ENCODE results near the gene VDR. TPM values are rescaled to one million over a fixed set of nuclear protein-coding genes. Genes with fewer than 3 reads are reported as not detected.

Gene VDR
- total RNA-seq, 2 donors from 2014 or later, result 124 to 140 TPM

- Histone ChIP-seq H3K27me3 (no peaks in the 10 kb centered on the region), H3K9ac (ENCODE audit: low read depth in 2 of 2, low read length in 2 of 2) (no peak overlapping the region), H3K9me3 (no peaks in the 10 kb centered on the region), H3K4me1 (no peaks in the 10 kb centered on the region), H3K4me3 (no peak overlapping the region), H3K36me3 (no peaks in the 10 kb centered on the region), H3K27ac (no peak overlapping the region)
- intact Hi-C loops (cut with DNase I), result loop anchor here (5.0 kb wide), 1 partner anchor 185 kb away; no protein-coding TSS in a partner anchor
- DNase-seq, result no peak
- no peak for TF ChIP-seq CTCF (IDR thresholded peaks at IDR 0.05)
Observed at GRCh38 chr12:47841910-47842309, 62.9 kb downstream of the VDR start.

- intact Hi-C loops (cut with DNase I), result loop anchor here (5.0 kb wide), 1 partner anchor 184 kb away; no protein-coding TSS in a partner anchor
- TF ChIP-seq CTCF (IDR thresholded peaks at IDR 0.05), result no peak
Observed at GRCh38 chr12:47841501-47841900, 63.3 kb downstream of the VDR start.

DNA sequence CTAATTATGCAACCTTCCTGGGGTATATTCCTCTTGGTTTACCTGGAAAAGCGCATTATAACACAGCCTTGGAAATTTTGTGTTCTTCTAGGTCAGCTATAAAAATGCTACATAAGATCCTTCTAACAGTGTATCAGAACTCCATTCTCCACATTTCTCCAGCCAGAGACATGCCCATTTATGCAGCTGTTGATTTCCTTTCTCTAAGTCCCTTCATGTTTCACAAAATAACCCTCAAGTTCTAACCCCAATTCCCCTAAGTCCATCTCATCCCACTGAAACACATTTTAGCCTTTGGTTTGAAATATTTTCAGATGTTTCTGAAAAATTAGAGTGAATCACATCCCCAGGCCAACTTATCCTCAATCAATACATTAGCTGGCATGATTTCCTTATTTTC is 64.2 kb downstream of the VDR start:
- Histone ChIP-seq H3K27ac (no peak overlapping the region), H3K4me1 (no peaks in the 10 kb centered on the region), H3K27me3 (no peaks in the 10 kb centered on the region), H3K9ac (ENCODE audit: low read depth in 2 of 2, low read length in 2 of 2) (no peak overlapping the region), H3K9me3 (no peaks in the 10 kb centered on the region), H3K4me3 (no peak overlapping the region), H3K36me3 (no peaks in the 10 kb centered on the region)
- no peak for TF ChIP-seq CTCF (IDR thresholded peaks at IDR 0.05)
- intact Hi-C loops (cut with DNase I), result loop anchor here (5.0 kb wide), 1 partner anchor 183 kb away; no protein-coding TSS in a partner anchor
- no peak for DNase-seq

More at GRCh38 chr12:47841501-47841900, 63.3 kb downstream of the VDR start:
- H3K9me3 ChIP-seq, result no peaks in the 10 kb centered on the region
- H3K4me3 ChIP-seq, result no peak overlapping the region
- H3K36me3 ChIP-seq, result no peaks in the 10 kb centered on the region
- no peaks in the 10 kb centered on the region for H3K27me3 ChIP-seq
- H3K4me1 ChIP-seq, result no peaks in the 10 kb centered on the region
- H3K9ac ChIP-seq (ENCODE audit: low read depth in 2 of 2, low read length in 2 of 2), result no peak overlapping the region
- H3K27ac ChIP-seq, result no peak overlapping the region
- DNase-seq, result no peak

DNA sequence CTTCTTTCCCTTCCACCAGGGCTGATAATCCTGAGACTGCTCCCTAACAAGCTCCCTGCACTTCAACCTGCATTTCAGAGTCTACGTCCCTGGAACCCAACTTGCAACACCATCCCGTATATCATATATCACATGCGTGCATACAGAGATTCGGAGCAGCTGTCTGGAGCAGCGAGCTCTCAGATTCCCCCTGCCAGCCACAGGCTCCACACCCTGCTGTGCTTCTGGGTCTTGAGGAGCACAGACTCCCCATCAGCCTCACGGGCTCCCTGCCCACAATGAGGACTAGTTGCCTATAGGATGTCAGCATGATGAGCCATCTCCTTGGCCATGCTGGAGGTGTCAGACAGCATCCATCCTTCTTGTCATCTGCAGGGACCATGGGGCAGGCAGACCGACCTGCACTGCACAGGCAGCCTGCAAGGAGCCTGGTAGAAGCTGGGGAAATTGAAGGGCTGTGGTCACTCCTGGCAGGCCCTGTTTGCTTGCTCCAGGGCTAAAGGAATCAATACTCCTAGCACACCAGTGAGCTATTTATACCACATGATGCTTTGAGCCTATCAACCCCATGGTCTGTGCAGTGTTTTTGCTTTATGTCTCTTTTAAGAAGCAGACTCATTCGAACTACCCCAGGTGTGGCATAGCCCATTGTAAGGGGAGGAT is 65.4 kb downstream of the VDR start:
- Histone ChIP-seq H3K27me3 (no peaks in the 10 kb centered on the region), H3K4me3 (no peak overlapping the region), H3K9ac (ENCODE audit: low read depth in 2 of 2, low read length in 2 of 2) (no peak overlapping the region), H3K9me3 (no peaks in the 10 kb centered on the region), H3K27ac (no peak overlapping the region), H3K4me1 (no peaks in the 10 kb centered on the region), H3K36me3 (no peaks in the 10 kb centered on the region)
- no peak for TF ChIP-seq CTCF (IDR thresholded peaks at IDR 0.05)
- intact Hi-C loops (cut with DNase I), result loop anchor here (2.0 to 5.0 kb wide), 3 partner anchors 37 to 123 kb away; no protein-coding TSS in a partner anchor
- no peak for DNase-seq

- TF ChIP-seq CTCF (IDR thresholded peaks at IDR 0.05), result peak; percentile 45
- Histone ChIP-seq H3K4me1 (no peaks in the 10 kb centered on the region), H3K36me3 (no peaks in the 10 kb centered on the region), H3K27ac (no peak overlapping the region), H3K4me3 (no peak overlapping the region), H3K9ac (ENCODE audit: low read depth in 2 of 2, low read length in 2 of 2) (no peak overlapping the region), H3K9me3 (no peaks in the 10 kb centered on the region), H3K27me3 (no peaks in the 10 kb centered on the region)
- intact Hi-C loops (cut with DNase I), result loop anchor here (2.0 to 5.0 kb wide), 3 partner anchors 36 to 122 kb away; no protein-coding TSS in a partner anchor
- no peak for DNase-seq
Observed at GRCh38 chr12:47838286-47838931, 66.4 kb downstream of the VDR start.
